GM12878 (cell line): Measurements from ENCODE around the gene CAMK2B. TPM values are rescaled to one million over a fixed set of nuclear protein-coding genes. Genes with fewer than 3 reads are reported as not detected.

Source experiments
- ATAC-seq: fragments of 200-7000 bp; cut with Tn5 transposase; 3 replicates; pipeline ENCODE4 v1.9.1; 2020; ENCODE audit warnings: mild to moderate bottlenecking, moderate library complexity
- BruUV-seq: library from RNA; stranded (reverse); fragments of 400-500 nt; replicated peaks from 2 replicates; lab custom pipeline; 2021; lab: Mats Ljungman, UMichigan
- CTCF ChIA-PET: fragments of 300-600 bp; sonication (Branson Sonifier 250); formaldehyde crosslinking; extraction: SDS; loops from one replicate; lab custom pipeline; 2021; ENCODE audit warnings: inconsistent platforms; lab: Yijun Ruan, JAX
- POLR2A ChIA-PET: fragments of 350-600 bp; formaldehyde crosslinking; extraction: SDS; loops from one replicate; lab custom pipeline; 2021; ENCODE audit warnings: inconsistent platforms; lab: Charles Lee
- RAD21 ChIA-PET: fragments of 300-600 bp; sonication (Branson Sonifier 250); formaldehyde crosslinking; loops from one replicate; lab custom pipeline; 2023; ENCODE audit warnings: antibody characterized with exemption; ENCODE audit not compliant: unreplicated experiment; lab: Charles Lee
- SMC1A ChIA-PET: fragments of 300-600 bp; sonication (Branson Sonifier 250); formaldehyde crosslinking; loops from one replicate; lab custom pipeline; 2023; ENCODE audit not compliant: unreplicated experiment, uncharacterized antibody; lab: Charles Lee
- DNase-seq: peaks from one replicate; pipeline ENCODE4 v3.0.0-alpha.2; 2011; ENCODE audit warnings: low read depth, low spot score
- FAIRE-seq: peaks from 3 replicates; lab custom pipeline; 2011; peaks lifted over from hg19 to GRCh38; lab: Jason Lieb, UNC
- H2AFZ ChIP-seq: 2 replicates; pipeline ENCODE4 v1.6.0; 2011; ENCODE audit warnings: low read depth, low read length, control low read depth; ENCODE audit not compliant: control insufficient read depth
- H3K27ac ChIP-seq: 2 replicates; pipeline ENCODE4 v1.5.1; 2011; ENCODE audit warnings: control low read depth; ENCODE audit not compliant: control insufficient read depth, insufficient read depth
- H3K27me3 ChIP-seq, 2 experiments: replicated peaks in 1 of 2; 2 replicates each; pipeline versions ENCODE4 v1.6.0 to v1.6.1; 2011; ENCODE audit warnings: low read length in 1 of 2; ENCODE audit not compliant: control insufficient read depth in 2 of 2, insufficient read depth in 2 of 2
- H3K36me3 ChIP-seq, 2 experiments: 2 replicates each; pipeline ENCODE4 v1.5.1; 2011; ENCODE audit warnings: low read length in 1 of 2; ENCODE audit not compliant: control insufficient read depth in 2 of 2, insufficient read depth in 2 of 2
- H3K4me1 ChIP-seq: 2 replicates; pipeline ENCODE4 v1.6.1; 2011; ENCODE audit warnings: mild to moderate bottlenecking, low read length, moderate library complexity, mixed read lengths; ENCODE audit not compliant: control insufficient read depth, insufficient read depth
- H3K4me2 ChIP-seq: 2 replicates; pipeline ENCODE4 v1.6.0; 2011; ENCODE audit warnings: control low read depth; ENCODE audit not compliant: control insufficient read depth, insufficient read depth
- H3K4me3 ChIP-seq: fragments of 200-600 bp; sonication (generic); 2 replicates; pipeline ENCODE4 v1.5.1; 2016
- H3K79me2 ChIP-seq: 2 replicates; pipeline ENCODE4 v1.6.0; 2011; ENCODE audit warnings: low read length; ENCODE audit not compliant: control insufficient read depth, insufficient read depth
- H3K9ac ChIP-seq: 2 replicates; pipeline ENCODE4 v1.8.0; 2011; ENCODE audit warnings: low read length, control low read depth, mixed read lengths; ENCODE audit not compliant: control insufficient read depth, insufficient read depth
- H3K9me3 ChIP-seq: replicated peaks from 3 replicates; pipeline ENCODE4 v1.5.1; 2011; ENCODE audit warnings: mild to moderate bottlenecking, low read length; ENCODE audit not compliant: control insufficient read depth, insufficient read depth
- H4K20me1 ChIP-seq: 2 replicates; pipeline ENCODE4 v1.6.0; 2011; ENCODE audit not compliant: control insufficient read depth, insufficient read depth
- ATF7 ChIP-seq: fragments of 450-650 bp; IDR thresholded peaks from 2 replicates; pipeline ENCODE4 v1.6.1; 2016; ENCODE audit warnings: low read depth, mild to moderate bottlenecking
- CBX3 ChIP-seq: fragments of 200-600 bp; sonication (generic); IDR thresholded peaks from 2 replicates; pipeline ENCODE4 v1.6.1; 2016; ENCODE audit warnings: low read depth, borderline replicate concordance
- CBX5 ChIP-seq: sonication (generic); IDR thresholded peaks from 2 replicates; pipeline ENCODE4 v1.6.1; 2016; ENCODE audit warnings: low read depth, moderate library complexity, mild to moderate bottlenecking, inconsistent platforms
- CEBPB ChIP-seq, 2 experiments: fragments of 150-350 bp in 1 of 2; IDR thresholded peaks; 2 replicates each; pipeline ENCODE4 v1.6.1; 2012 to 2014; ENCODE audit warnings: low read depth in 2 of 2, low read length in 2 of 2, borderline replicate concordance in 1 of 2, inconsistent platforms in 1 of 2
- CHD1 ChIP-seq: IDR thresholded peaks from 2 replicates; pipeline ENCODE4 v1.6.1; 2012; ENCODE audit warnings: low read depth, low read length, improper control_type of control experiment
- CHD2 ChIP-seq: IDR thresholded peaks from 2 replicates; pipeline ENCODE4 v1.6.1; 2011; ENCODE audit warnings: low read depth, low read length, improper control_type of control experiment, borderline replicate concordance
- CHD4 ChIP-seq: fragments of 200-600 bp; sonication (generic); IDR thresholded peaks from 2 replicates; pipeline ENCODE4 v1.6.1; 2016; ENCODE audit warnings: mild to moderate bottlenecking
- GATAD2B ChIP-seq: fragments of 450-650 bp; conservative IDR thresholded peaks from 2 replicates; pipeline ENCODE4 v1.6.1; 2017; ENCODE audit warnings: low read depth, mild to moderate bottlenecking, moderate library complexity
- HDAC6 ChIP-seq: fragments of 200-600 bp; sonication (generic); IDR thresholded peaks from one replicate; pipeline ENCODE4 v1.8.0; 2017; ENCODE audit warnings: antibody characterized with exemption; ENCODE audit not compliant: unreplicated experiment
- MTA3 ChIP-seq: IDR thresholded peaks from 2 replicates; pipeline ENCODE4 v1.6.1; 2012; ENCODE audit warnings: low read length, inconsistent platforms, borderline replicate concordance
- NRF1 ChIP-seq: conservative IDR thresholded peaks from 2 replicates; pipeline ENCODE4 v1.6.1; 2011; ENCODE audit warnings: mild to moderate bottlenecking, low read depth, low read length, improper control_type of control experiment
- PBX3 ChIP-seq: IDR thresholded peaks from 2 replicates; pipeline ENCODE4 v1.6.1; 2011; ENCODE audit warnings: mild to moderate bottlenecking, low read depth, low read length, moderate library complexity; ENCODE audit not compliant: insufficient replicate concordance
- RFX5 ChIP-seq: IDR thresholded peaks from 2 replicates; pipeline ENCODE4 v1.6.1; 2011; ENCODE audit warnings: low read depth, low read length, improper control_type of control experiment
- TBL1XR1 ChIP-seq: IDR thresholded peaks from 2 replicates; pipeline ENCODE4 v1.6.1; 2012; ENCODE audit warnings: low read depth, low read length, improper control_type of control experiment
- ZNF24 ChIP-seq: fragments of 450-650 bp; IDR thresholded peaks from 2 replicates; pipeline ENCODE4 v1.6.1; 2017; ENCODE audit warnings: antibody characterized with exemption, mild to moderate bottlenecking
- WGBS: methylation state at CpG from one replicate; pipeline ENCODE4 v1.1.6; 2016; ENCODE audit warnings: low lambda C conversion rate; ENCODE audit not compliant: insufficient replicate concordance, insufficient coverage; ENCODE audit errors: missing lambda C conversion rate; 5-methylcytosine and 5-hydroxymethylcytosine counted together
- in situ Hi-C: fragments of 300-500 bp; cut with MboI; formaldehyde crosslinking; loops from 9 replicates; pipeline ENCODE4 v1.14.3; 2018; ENCODE audit warnings: mixed read lengths
- intact Hi-C: fragments of 100-400 bp; cut with micrococcal nuclease; formaldehyde crosslinking; loops from one replicate; pipeline ENCODE4 v1.14.2; 2022; ENCODE audit not compliant: unreplicated experiment
- polyA plus RNA-seq, 11 experiments: library from polyadenylated mRNA; depleted of rRNA in 4 of 11; unstranded in 6 of 11; stranded (reverse) in 5 of 11; fragments of >200 nt; fragmentation: Nextera tagmentation in 4 of 11; fragmentation: Illumina TruSeq in 1 of 11; extraction: Ambion mirVana in 4 of 11; extraction: Trizol in 1 of 11; gene quantifications; 1 replicate in 1 of 11; 2 replicates in 10 of 11; pipeline versions ENCODE4 v1.2.1 to v1.2.3, GENCODE V29; 2011 to 2016; ENCODE audit warnings: inconsistent platforms in 2 of 11, missing spikeins in 2 of 11, low read depth in 1 of 11
- total RNA-seq, 4 experiments: library from RNA; depleted of rRNA in 3 of 4; stranded (reverse); fragments of >200 nt in 3 of 4; fragmentation: Illumina TruSeq in 1 of 4; extraction: Trizol in 1 of 4; gene quantifications; 2 replicates each; pipeline versions ENCODE4 v1.2.1 to v1.2.3, GENCODE V29; 2013 to 2021

Gene CAMK2B
- total and polyA plus RNA-seq, 10 of the 15 experiments (the other 5 are each of a cell fraction or from before 2014, with no cell fraction given): 0.06 to 0.23 (median 0.11) TPM; not detected in 5

- Histone ChIP-seq H3K79me2 (no peaks in the 10 kb centered on the region), H3K4me2 (no peak overlapping the region), H3K27me3 (no peaks in the 10 kb centered on the region), H3K36me3 (no peaks in the 10 kb centered on the region), H3K9ac (no peak overlapping the region), H3K27ac (no peak overlapping the region), H2AFZ (no peak overlapping the region), H4K20me1 (no peaks in the 10 kb centered on the region), H3K9me3 (no peaks in the 10 kb centered on the region), H3K4me1 (no peaks in the 10 kb centered on the region), H3K4me3 (no peak overlapping the region)
- ChIA-PET CTCF (interaction anchor here (1.9 kb wide), 1 partner anchor 11 kb away, joined by 5 read pairs; no protein-coding TSS in a partner anchor), SMC1A (no interaction called here), RAD21 (no interaction called here), POLR2A (no interaction called here)
- no TSS peak for BruUV-seq
- DNase-seq (no peak), FAIRE-seq (no peak), ATAC-seq (no peak)
- WGBS: 39% methylated on average over 7 of the region's 7 CpGs
- in situ Hi-C loops: no loop called here
- intact Hi-C loops: no loop called here
- TF ChIP-seq CHD1: no peak
- TF ChIP-seq NRF1: no peak
- no peak for TF ChIP-seq PBX3
- TF ChIP-seq CHD4: no peak
- TF ChIP-seq RFX5: no peak
- no peak for TF ChIP-seq CHD2
- no peak for TF ChIP-seq ATF7
- TF ChIP-seq HDAC6: no peak
- TF ChIP-seq MTA3: no peak
- TF ChIP-seq ZNF24: no peak
- no peak for TF ChIP-seq GATAD2B
- no peak for TF ChIP-seq CBX3
- no peak for TF ChIP-seq CEBPB (IDR thresholded peaks at IDR 0.05; ENCODE audit: borderline replicate concordance in 1 of 2, low read depth in 2 of 2, low read length in 2 of 2)
- TF ChIP-seq CBX5: no peak
- no peak for TF ChIP-seq TBL1XR1
These were observed 95.1 kb downstream of the CAMK2B start for GRCh38 chr7:44230286-44230685.
